Naive thymus-derived CD4-positive, alpha-beta T cell (primary cell): ENCODE measurements around the gene FOLH1. TPM values are rescaled to one million over a fixed set of nuclear protein-coding genes. Genes with fewer than 3 reads are reported as not detected.
"Not testable (repeated sequence)": the region's sequence is repeated elsewhere in the genome, so short reads cannot be mapped to it uniquely, and the experiment has no call there.

Source experiments
- ATAC-seq: fragments of 150-1000 bp; cut with Tn5 transposase; 2 replicates; pipeline ENCODE4 v1.10.0; 2021; ENCODE audit warnings: mild to moderate bottlenecking, moderate library complexity
- CTCF ChIA-PET: fragments of 350-600 bp; sonication (Branson Sonifier 250); formaldehyde crosslinking; loops from one replicate; lab custom pipeline; 2021; ENCODE audit warnings: antibody characterized with exemption; lab: Charles Lee
- POLR2A ChIA-PET: fragments of 350-600 bp; sonication (Branson Sonifier 250); formaldehyde crosslinking; loops from one replicate; lab custom pipeline; 2021; ENCODE audit warnings: antibody characterized with exemption, inconsistent platforms; lab: Charles Lee
- DNase-seq, 9 donors: peaks; one replicate each; pipeline versions ENCODE4 v3.0.0 to v3.0.0-alpha.2; 2020 to 2022; ENCODE audit warnings: mixed read lengths in 1 of 9
- H3K27ac ChIP-seq: one replicate; pipeline ENCODE4 v1.7.0; 2013; ENCODE audit warnings: mild to moderate bottlenecking, low read depth, low read length, moderate library complexity
- H3K27me3 ChIP-seq, 2 donors: one replicate each; pipeline ENCODE4 v1.7.0; 2013; ENCODE audit warnings: low read length in 2 of 2, mild to moderate bottlenecking in 2 of 2, moderate library complexity in 2 of 2; ENCODE audit not compliant: control insufficient read depth in 2 of 2, insufficient read depth in 2 of 2
- H3K36me3 ChIP-seq, 3 experiments: 1 replicate in 2 of 3; 2 replicates in 1 of 3; pipeline ENCODE4 v1.7.0; 2013; ENCODE audit warnings: low read length in 3 of 3, mild to moderate bottlenecking in 3 of 3, moderate library complexity in 1 of 3; ENCODE audit not compliant: insufficient read depth in 3 of 3, control insufficient read depth in 2 of 3
- H3K4me1 ChIP-seq, 2 donors: one replicate each; pipeline ENCODE4 v1.7.0; 2013; ENCODE audit warnings: low read length in 2 of 2, mild to moderate bottlenecking in 2 of 2, moderate library complexity in 1 of 2; ENCODE audit not compliant: control insufficient read depth in 2 of 2, insufficient read depth in 2 of 2
- H3K4me3 ChIP-seq: 2 replicates; pipeline ENCODE4 v1.7.0; 2013; ENCODE audit warnings: mild to moderate bottlenecking, low read length
- H3K9me3 ChIP-seq, 3 experiments: 1 replicate in 2 of 3; 2 replicates in 1 of 3; pipeline ENCODE4 v1.7.0; 2013; ENCODE audit warnings: low read length in 3 of 3; ENCODE audit not compliant: control insufficient read depth in 2 of 3
- H3K27ac Mint-ChIP-seq, 9 donors: one replicate each; pipeline ENCODE4 v1.8.0; 2020 to 2022; ENCODE audit warnings: mixed read lengths in 9 of 9, mild to moderate bottlenecking in 8 of 9, moderate library complexity in 5 of 9, inconsistent platforms in 2 of 9
- H3K27me3 Mint-ChIP-seq, 5 donors: one replicate each; pipeline ENCODE4 v1.8.0; 2021 to 2022; ENCODE audit warnings: mixed read lengths in 5 of 5, mild to moderate bottlenecking in 1 of 5
- H3K36me3 Mint-ChIP-seq, 5 donors: one replicate each; pipeline ENCODE4 v1.8.0; 2020 to 2022; ENCODE audit warnings: mixed read lengths in 5 of 5, mild to moderate bottlenecking in 3 of 5, inconsistent platforms in 1 of 5
- H3K4me1 Mint-ChIP-seq, 7 donors: one replicate each; pipeline ENCODE4 v1.8.0; 2020 to 2022; ENCODE audit warnings: mixed read lengths in 7 of 7, mild to moderate bottlenecking in 3 of 7, inconsistent platforms in 1 of 7
- H3K4me3 Mint-ChIP-seq, 10 donors: one replicate each; pipeline ENCODE4 v1.8.0; 2020 to 2022; ENCODE audit warnings: mild to moderate bottlenecking in 10 of 10, mixed read lengths in 10 of 10, moderate library complexity in 6 of 10, inconsistent platforms in 2 of 10
- H3K9me3 Mint-ChIP-seq, 11 donors: one replicate each; pipeline ENCODE4 v1.8.0; 2020 to 2022; ENCODE audit warnings: mixed read lengths in 11 of 11, mild to moderate bottlenecking in 4 of 11, inconsistent platforms in 1 of 11, moderate library complexity in 1 of 11
- intact Hi-C, 2 donors: fragments of 100-400 bp; cut with micrococcal nuclease; formaldehyde crosslinking; loops; one replicate each; pipeline ENCODE4 v1.15.1; 2023
- polyA plus RNA-seq, 2 donors: library from polyadenylated mRNA; unstranded; fragments of 300-500 nt; fragmentation: Illumina TruSeq; gene quantifications; one replicate each; pipeline ENCODE4 v1.2.3, GENCODE V29; 2021
- total RNA-seq, 6 experiments: library from RNA in 5 of 6; stranded (reverse) in 5 of 6; gene quantifications; 1 replicate in 5 of 6; 2 replicates in 1 of 6; pipeline ENCODE4 v1.2.3 and lab custom pipeline; 2021 to 2026

Gene FOLH1
- total and polyA plus RNA-seq, 7 experiments from 2014 or later: not detected

DNA sequence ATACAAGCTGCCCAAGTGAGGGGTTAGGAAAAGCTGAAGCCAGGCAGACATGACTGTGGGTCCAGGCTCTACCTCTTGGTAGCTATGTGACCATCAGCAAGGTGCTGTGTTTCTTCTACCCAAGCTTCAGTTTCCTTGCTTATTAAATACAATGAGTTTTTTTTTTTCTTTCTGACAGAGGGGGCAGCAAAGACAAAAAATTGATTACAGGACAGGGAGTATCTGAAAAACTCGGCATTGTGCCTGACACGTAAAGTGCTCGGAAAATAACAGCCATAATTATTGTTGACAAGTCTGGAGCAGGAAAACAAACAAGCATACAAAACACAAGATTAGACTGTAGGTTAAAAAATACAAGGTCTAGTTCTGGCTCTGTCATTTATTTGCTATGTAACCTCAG is 23.3 kb upstream of the FOLH1 start:
- H3K27me3 Mint-ChIP-seq: peaks cover 0 to 11% (median 0%) of the 10 kb centered on the region in 5 donors
- H3K4me1 Mint-ChIP-seq, H3K36me3 ChIP-seq, CTCF ChIA-PET, H3K36me3 Mint-ChIP-seq, H3K27ac Mint-ChIP-seq, ATAC-seq, H3K4me1 ChIP-seq, intact Hi-C loops, H3K9me3 ChIP-seq, H3K27ac ChIP-seq, DNase-seq, H3K4me3 Mint-ChIP-seq, POLR2A ChIA-PET, H3K27me3 ChIP-seq, H3K4me3 ChIP-seq, H3K9me3 Mint-ChIP-seq: not testable (repeated sequence)

DNA sequence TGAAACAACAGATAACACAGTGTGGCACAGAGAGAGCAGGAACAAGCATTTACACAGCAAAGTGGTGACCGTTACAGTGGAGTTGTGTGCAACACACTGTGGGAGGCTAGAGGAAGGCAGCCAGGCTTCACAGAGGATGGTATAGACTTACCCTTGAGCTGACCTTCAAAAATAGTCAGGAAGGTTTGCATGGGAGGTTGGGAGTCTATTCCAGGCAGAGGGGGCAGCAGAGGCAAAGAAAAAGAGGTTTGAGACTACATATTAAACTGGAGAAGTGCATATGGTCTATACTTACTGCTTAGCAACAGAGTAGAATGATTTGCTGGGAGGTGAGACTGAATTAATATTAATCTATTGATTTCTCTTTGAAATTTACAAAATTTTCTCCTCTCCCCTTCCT is 22.1 kb upstream of the FOLH1 start:
- H3K27me3 ChIP-seq, intact Hi-C loops, H3K4me3 Mint-ChIP-seq, DNase-seq, H3K4me3 ChIP-seq, H3K9me3 ChIP-seq, ATAC-seq, H3K4me1 ChIP-seq, CTCF ChIA-PET, H3K36me3 Mint-ChIP-seq, H3K36me3 ChIP-seq, H3K4me1 Mint-ChIP-seq, H3K27ac Mint-ChIP-seq, H3K27ac ChIP-seq, POLR2A ChIA-PET: not testable (repeated sequence)
- Mint-ChIP-seq H3K9me3 (peaks cover 0 to 11% (median 1%) of the 10 kb centered on the region in 11 donors), H3K27me3 (peaks cover 0 to 11% (median 0%) of the 10 kb centered on the region in 5 donors)

DNA sequence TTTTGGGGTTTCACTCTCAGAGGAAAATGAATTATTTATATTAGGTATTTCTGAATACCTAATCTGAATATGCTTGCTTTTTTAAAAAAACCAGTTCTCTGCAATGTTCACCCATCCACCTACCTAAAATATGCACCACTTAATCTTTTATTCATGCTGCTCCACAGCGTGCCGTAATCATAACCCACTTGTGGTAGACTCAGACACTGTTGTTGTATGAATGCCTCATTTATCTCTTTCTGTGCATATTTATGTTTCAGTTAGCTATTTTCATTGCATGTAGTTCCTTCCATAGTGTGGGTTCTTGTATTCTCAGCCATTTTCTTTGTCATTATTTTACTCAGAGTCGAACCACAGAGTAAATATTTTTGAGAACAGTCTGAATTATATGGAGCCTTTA is 21.6 kb upstream of the FOLH1 start:
- H3K4me1 ChIP-seq, H3K36me3 Mint-ChIP-seq, H3K4me3 Mint-ChIP-seq, H3K27me3 ChIP-seq, H3K27ac Mint-ChIP-seq, POLR2A ChIA-PET, H3K4me3 ChIP-seq, ATAC-seq, H3K27ac ChIP-seq, DNase-seq, H3K36me3 ChIP-seq, H3K9me3 ChIP-seq, CTCF ChIA-PET, intact Hi-C loops, H3K4me1 Mint-ChIP-seq: not testable (repeated sequence)
- H3K9me3 Mint-ChIP-seq: peaks cover 0 to 11% (median 2%) of the 10 kb centered on the region in 11 donors
- H3K27me3 Mint-ChIP-seq: peaks cover 0 to 11% (median 0%) of the 10 kb centered on the region in 5 donors

DNA sequence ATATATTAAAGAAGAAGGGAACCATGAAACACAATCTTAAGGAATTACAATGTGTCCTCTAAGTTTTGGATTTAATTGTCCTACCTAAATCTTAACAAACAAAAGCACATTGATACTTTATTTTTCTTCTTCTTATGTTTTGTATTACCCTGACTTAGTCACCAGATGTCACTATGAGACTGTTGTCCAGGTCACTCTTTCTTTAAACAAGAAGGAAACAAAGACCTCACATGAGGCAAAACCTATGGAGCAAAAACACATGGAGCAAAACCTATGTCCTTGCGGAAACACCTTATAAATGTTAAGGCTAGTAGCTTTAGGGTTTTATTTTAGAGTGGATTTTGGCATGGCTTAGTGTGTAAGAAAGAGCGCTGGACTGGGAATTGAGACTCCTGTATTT is 20.7 kb upstream of the FOLH1 start:
- CTCF ChIA-PET, intact Hi-C loops, POLR2A ChIA-PET, H3K27me3 ChIP-seq, H3K4me3 ChIP-seq, H3K27ac Mint-ChIP-seq, H3K36me3 Mint-ChIP-seq, DNase-seq, H3K4me1 ChIP-seq, H3K27ac ChIP-seq, H3K36me3 ChIP-seq, H3K4me3 Mint-ChIP-seq, ATAC-seq, H3K4me1 Mint-ChIP-seq, H3K9me3 ChIP-seq: not testable (repeated sequence)
- peaks cover 0 to 11% (median 0%) of the 10 kb centered on the region in 5 donors for H3K27me3 Mint-ChIP-seq
- peaks cover 0 to 11% (median 2%) of the 10 kb centered on the region in 11 donors for H3K9me3 Mint-ChIP-seq

DNA sequence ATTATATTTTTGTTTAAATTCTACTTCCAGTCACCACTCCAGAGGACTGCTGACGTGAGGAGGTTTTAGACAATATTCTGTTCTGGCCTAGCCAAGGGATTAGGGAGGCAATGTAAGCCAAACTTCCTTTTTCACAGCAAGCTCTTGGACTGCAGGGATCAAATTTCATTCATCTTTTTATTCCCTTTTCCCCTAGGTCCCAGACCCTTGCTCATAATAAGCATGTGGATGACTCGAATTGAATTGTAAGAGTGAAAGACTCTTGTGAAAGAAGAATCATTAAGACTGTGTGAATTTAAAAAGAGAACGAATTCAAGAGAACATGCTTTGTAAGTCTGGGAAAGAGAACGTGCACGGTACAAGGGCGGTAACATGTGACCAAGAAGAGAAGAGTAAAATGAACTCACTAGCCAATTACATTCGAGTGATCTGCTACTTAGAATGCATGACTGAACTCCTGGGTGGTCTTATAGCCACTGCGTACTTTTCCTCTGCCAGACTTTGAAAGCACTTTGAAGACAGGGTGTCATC is 16.9 kb upstream of the FOLH1 start:
- CTCF ChIA-PET, H3K36me3 Mint-ChIP-seq: not testable (repeated sequence)

DNA sequence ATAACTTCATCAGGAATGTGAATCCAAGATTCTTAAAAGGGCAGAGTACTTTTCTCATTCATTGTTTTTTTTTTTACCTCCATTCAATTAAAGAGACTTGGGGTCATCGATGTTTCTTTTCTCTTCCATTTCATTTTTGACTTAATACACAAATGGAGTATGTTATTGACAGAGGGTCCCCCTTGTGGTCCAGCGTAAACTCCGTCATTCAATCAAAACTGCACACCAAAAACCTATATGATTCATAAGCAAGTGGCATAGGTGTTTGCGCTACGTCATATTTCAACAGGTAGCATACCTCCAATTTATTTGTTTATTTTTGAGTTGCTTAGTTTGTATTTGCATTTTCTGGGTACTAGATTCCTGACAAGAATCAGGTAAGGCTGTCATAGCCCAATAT is 12.7 kb upstream of the FOLH1 start:
- no peaks in the 10 kb centered on the region for H3K27me3 Mint-ChIP-seq
- H3K4me3 ChIP-seq: no peak overlapping the region
- H3K27ac Mint-ChIP-seq: no peak overlapping the region
- H3K27me3 ChIP-seq: no peaks in the 10 kb centered on the region
- H3K9me3 ChIP-seq: no peaks in the 10 kb centered on the region
- no peak overlapping the region for H3K4me3 Mint-ChIP-seq
- CTCF ChIA-PET: no interaction called here
- H3K36me3 Mint-ChIP-seq: no peaks in the 10 kb centered on the region
- H3K36me3 ChIP-seq: no peaks in the 10 kb centered on the region
- DNase-seq (no peak), ATAC-seq (no peak)
- H3K4me1 Mint-ChIP-seq: no peaks in the 10 kb centered on the region
- intact Hi-C loops: no loop called here
- peaks cover 0 to 5% (median 0%) of the 10 kb centered on the region in 11 donors for H3K9me3 Mint-ChIP-seq
- H3K4me1 ChIP-seq: no peaks in the 10 kb centered on the region
- no peak overlapping the region for H3K27ac ChIP-seq
- POLR2A ChIA-PET: no interaction called here

More for the DNA sequence above, 16.9 kb upstream of the FOLH1 start:
- H3K27ac ChIP-seq, intact Hi-C loops, H3K36me3 ChIP-seq, H3K4me1 ChIP-seq, POLR2A ChIA-PET, H3K27ac Mint-ChIP-seq, H3K27me3 Mint-ChIP-seq, H3K27me3 ChIP-seq, H3K9me3 ChIP-seq, H3K4me3 Mint-ChIP-seq, H3K4me1 Mint-ChIP-seq, ATAC-seq, H3K4me3 ChIP-seq, DNase-seq: not testable (repeated sequence)
- peaks cover 0 to 13% (median 2%) of the 10 kb centered on the region in 11 donors for H3K9me3 Mint-ChIP-seq

DNA sequence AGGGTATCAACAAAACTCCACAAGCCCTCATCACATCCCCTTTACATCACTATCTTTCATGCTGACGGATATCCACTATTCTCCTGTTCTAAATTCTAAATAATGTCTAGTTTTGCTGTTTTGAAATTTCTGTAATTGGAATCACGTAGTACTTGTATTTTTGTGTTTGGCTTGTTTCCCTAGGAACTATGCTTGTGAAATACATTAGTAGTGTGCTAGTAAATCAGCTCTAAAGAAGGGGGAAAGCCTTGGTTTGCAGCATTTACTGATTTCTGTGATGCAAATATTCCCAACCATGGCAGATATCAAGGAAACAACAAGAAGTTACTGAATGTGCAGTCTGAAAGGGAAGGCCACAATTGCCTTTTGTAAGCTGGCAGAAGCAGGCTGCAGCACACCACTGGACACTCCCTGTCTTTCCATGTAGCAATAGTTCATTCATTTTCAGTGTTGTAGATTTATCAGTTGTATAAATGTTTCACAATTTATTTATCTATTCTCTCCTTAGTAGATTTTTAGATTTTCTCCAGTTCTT is 4.7 kb upstream of the FOLH1 start:
- H3K4me3 Mint-ChIP-seq: no peak overlapping the region
- intact Hi-C loops: no loop called here
- Histone ChIP-seq H3K27me3 (no peaks in the 10 kb centered on the region), H3K4me1 (no peaks in the 10 kb centered on the region), H3K9me3 (no peaks in the 10 kb centered on the region), H3K4me3 (no peak overlapping the region), H3K36me3 (no peaks in the 10 kb centered on the region), H3K27ac (no peak overlapping the region)
- H3K27ac Mint-ChIP-seq: no peak overlapping the region
- CTCF ChIA-PET: no interaction called here
- H3K36me3 Mint-ChIP-seq: no peaks in the 10 kb centered on the region
- peaks cover 0 to under 1% (median 0%) of the 10 kb centered on the region in 7 donors for H3K4me1 Mint-ChIP-seq
- POLR2A ChIA-PET: no interaction called here
- DNase-seq (no peak), ATAC-seq (no peak)
- peaks cover 4 to 15% (median 7%) of the 10 kb centered on the region in 5 donors for H3K27me3 Mint-ChIP-seq
- H3K9me3 Mint-ChIP-seq: peaks cover 0 to 4% (median 0%) of the 10 kb centered on the region in 11 donors
